K562 (cell line): ENCODE results near the gene LAP3. TPM values are rescaled to one million over a fixed set of nuclear protein-coding genes. Genes with fewer than 3 reads are reported as not detected.

ENCODE experiments used
- ATAC-seq: fragments of 200-7000 bp; cut with Tn5 transposase; 3 replicates; pipeline ENCODE4 v1.9.1; 2020; ENCODE audit warnings: moderate library complexity
- BruUV-seq: library from RNA; stranded (reverse); fragments of 400-500 nt; replicated peaks from 2 replicates; lab custom pipeline; 2021; lab: Mats Ljungman, UMichigan
- CTCF ChIA-PET: fragments of 300-600 bp; formaldehyde crosslinking; extraction: SDS; loops from one replicate; lab custom pipeline; 2021; ENCODE audit warnings: low intra/inter-chr PET ratio; lab: Yijun Ruan, JAX
- POLR2A ChIA-PET: fragments of 300-600, 350-650 bp; sonication (Branson Sonifier 250); formaldehyde crosslinking; extraction: SDS; loops from one replicate; lab custom pipeline; 2021; ENCODE audit warnings: antibody characterized with exemption, inconsistent platforms; lab: Yijun Ruan, JAX
- DNase-seq, 4 experiments: peaks; one replicate each; pipeline versions ENCODE4 v3.0.0 to v3.0.0-alpha.2; 2011 to 2018; ENCODE audit warnings: low spot score in 3 of 4, mixed read lengths in 3 of 4; ENCODE audit errors: extremely low read depth in 1 of 4
- FAIRE-seq: peaks from 2 replicates; lab custom pipeline; 2011; peaks lifted over from hg19 to GRCh38; lab: Jason Lieb, UNC
- H2AFZ ChIP-seq: 2 replicates; pipeline ENCODE4 v1.6.0; 2011; ENCODE audit warnings: low read depth, low read length, control low read depth, inconsistent platforms
- H3K27ac ChIP-seq: fragments of 200-600 bp; 3 replicates; pipeline ENCODE4 v1.8.0; 2011; ENCODE audit warnings: low read depth, mild to moderate bottlenecking, control low read depth, inconsistent platforms, low read length, moderate library complexity, mixed read lengths; ENCODE audit errors: extremely low read depth
- H3K27me3 ChIP-seq, 2 experiments: fragments of 300-600 bp in 1 of 2; 2 replicates in 1 of 2; 3 replicates in 1 of 2; pipeline versions ENCODE4 v1.6.0 to v1.8.0; 2011; ENCODE audit warnings: inconsistent platforms in 2 of 2, low read length in 2 of 2, mild to moderate bottlenecking in 1 of 2, mixed read lengths in 1 of 2, moderate library complexity in 1 of 2; ENCODE audit not compliant: control insufficient read depth in 2 of 2, insufficient read depth in 2 of 2
- H3K36me3 ChIP-seq: fragments of 300-600 bp; 3 replicates; pipeline ENCODE4 v1.8.0; 2011; ENCODE audit warnings: mild to moderate bottlenecking, low read length, inconsistent platforms; ENCODE audit not compliant: control insufficient read depth, insufficient read depth
- H3K4me1 ChIP-seq, 2 experiments: fragments of 200-600 bp in 1 of 2; replicated peaks in 1 of 2; 2 replicates in 1 of 2; 3 replicates in 1 of 2; pipeline versions ENCODE4 v1.5.1 to v1.8.0; 2011; ENCODE audit warnings: inconsistent platforms in 2 of 2, low read length in 2 of 2, mild to moderate bottlenecking in 1 of 2, mixed read lengths in 1 of 2, moderate library complexity in 1 of 2; ENCODE audit not compliant: control insufficient read depth in 2 of 2, insufficient read depth in 2 of 2
- H3K4me2 ChIP-seq: 2 replicates; pipeline ENCODE4 v1.6.1; 2011; ENCODE audit warnings: low read length, control low read depth, inconsistent platforms, mixed read lengths; ENCODE audit not compliant: insufficient read depth
- H3K4me3 ChIP-seq: fragments of 200-600 bp; sonication (generic), shearing (Covaris generic); 2 replicates; pipeline ENCODE4 v1.5.1; 2016; ENCODE audit warnings: control low read depth, inconsistent platforms
- H3K79me2 ChIP-seq: fragments of 200-600 bp; 3 replicates; pipeline ENCODE4 v1.8.0; 2011; ENCODE audit warnings: low read length, inconsistent platforms; ENCODE audit not compliant: control insufficient read depth, insufficient read depth
- H3K9ac ChIP-seq, 2 experiments: 2 replicates each; pipeline versions ENCODE4 v1.6.0 to v1.6.1; 2011; ENCODE audit warnings: low read depth in 2 of 2, low read length in 2 of 2, control low read depth in 1 of 2, inconsistent platforms in 1 of 2, mild to moderate bottlenecking in 1 of 2, mixed read lengths in 1 of 2; ENCODE audit not compliant: insufficient read depth in 1 of 2
- H3K9me1 ChIP-seq: one replicate; pipeline ENCODE4 v1.6.0; 2011; ENCODE audit warnings: inconsistent platforms, mild to moderate bottlenecking, low read length, moderate library complexity; ENCODE audit not compliant: control insufficient read depth, insufficient read depth
- H3K9me3 ChIP-seq: replicated peaks from 2 replicates; pipeline ENCODE4 v1.5.1; 2011; ENCODE audit warnings: low read depth, low read length, inconsistent platforms; ENCODE audit not compliant: control insufficient read depth, insufficient read depth
- H4K20me1 ChIP-seq: replicated peaks from 2 replicates; pipeline ENCODE4 v1.6.1; 2011; ENCODE audit warnings: low read length, inconsistent platforms, mixed read lengths; ENCODE audit not compliant: control insufficient read depth, insufficient read depth
- CBFA2T3 ChIP-seq: fragments of 450-650 bp; IDR thresholded peaks from 2 replicates; pipeline ENCODE4 v1.6.1; 2017
- E2F6 ChIP-seq, 2 experiments: IDR thresholded peaks; 2 replicates each; pipeline ENCODE4 v1.6.1; 2011; ENCODE audit warnings: borderline replicate concordance in 1 of 2, control low read depth in 1 of 2, low read depth in 1 of 2, low read length in 1 of 2, mild to moderate bottlenecking in 1 of 2, mixed read lengths in 1 of 2, moderate library complexity in 1 of 2; ENCODE audit not compliant: insufficient read depth in 1 of 2, insufficient read length in 1 of 2, poor library complexity in 1 of 2, severe bottlenecking in 1 of 2; ENCODE audit errors: extremely low read depth in 1 of 2
- EGR1 ChIP-seq: fragments of 450-650 bp; conservative IDR thresholded peaks from 2 replicates; pipeline ENCODE4 v1.6.1; 2017; ENCODE audit warnings: mild to moderate bottlenecking
- JUND ChIP-seq, 2 experiments: IDR thresholded peaks; 2 replicates in 1 of 2; 3 replicates in 1 of 2; pipeline ENCODE4 v1.6.1; 2011; ENCODE audit warnings: borderline replicate concordance in 2 of 2, low read depth in 2 of 2, low read length in 2 of 2, improper control_type of control experiment in 1 of 2, missing biosample characterization in 1 of 2, missing genetic modification characterization in 1 of 2, missing genetic modification reagents in 1 of 2
- TAF15 ChIP-seq: fragments of 200-400 bp; formaldehyde crosslinking; IDR thresholded peaks from 2 replicates; pipeline ENCODE4 v1.6.1; 2017; ENCODE audit warnings: mild to moderate bottlenecking, low read depth, low read length, moderate library complexity
- ZNF212 ChIP-seq: fragments of 450-650 bp; formaldehyde crosslinking; IDR thresholded peaks from 2 replicates; pipeline ENCODE4 v1.4.0; 2020; ENCODE audit warnings: mild to moderate bottlenecking
- WGBS: fragments of 100-300 bp; shearing (Covaris generic); methylation state at CpG from one replicate; pipeline ENCODE4 v1.1.6; 2016; ENCODE audit warnings: low coverage, mixed read lengths; ENCODE audit not compliant: insufficient coverage; ENCODE audit errors: missing lambda C conversion rate; 5-methylcytosine and 5-hydroxymethylcytosine counted together
- in situ Hi-C: fragments of 300-500 bp; cut with MboI; formaldehyde crosslinking; loops from 4 replicates; pipeline ENCODE4 v1.15.0; 2018; ENCODE audit warnings: inconsistent platforms, mixed read lengths
- intact Hi-C: fragments of 100-400 bp; cut with micrococcal nuclease; formaldehyde crosslinking; loops from 2 replicates; pipeline ENCODE4 v1.14.2; 2022
- polyA plus RNA-seq, 8 experiments: library from polyadenylated mRNA; depleted of rRNA in 4 of 8; stranded (reverse) in 5 of 8; unstranded in 3 of 8; fragments of >200 nt; fragmentation: Nextera tagmentation in 2 of 8; fragmentation: Illumina TruSeq in 1 of 8; extraction: Ambion mirVana in 2 of 8; extraction: Trizol in 1 of 8; gene quantifications; 2 replicates each; pipeline versions ENCODE4 v1.2.1 to v1.2.3, GENCODE V29; 2011 to 2014; ENCODE audit warnings: inconsistent platforms in 1 of 8, missing spikeins in 1 of 8
- total RNA-seq, 7 experiments: library from RNA; depleted of rRNA in 6 of 7; stranded (reverse); fragments of >200 nt in 6 of 7; fragmentation: Illumina TruSeq in 2 of 7; extraction: Trizol in 2 of 7; gene quantifications; 2 replicates each; pipeline versions ENCODE4 v1.2.1 to v1.2.3, GENCODE V29; 2011 to 2021; ENCODE audit warnings: low replicate concordance in 1 of 7

Gene LAP3
- total and polyA plus RNA-seq, 9 of the 15 experiments (the other 6 are each of a cell fraction or from before 2014, with no cell fraction given), result 82.3 to 170 (median 107) TPM

GRCh38 chr4:17561195-17561909, 15.6 kb upstream of the LAP3 start:
- no peaks in the 10 kb centered on the region for H4K20me1 ChIP-seq
- no peak overlapping the region for H3K27ac ChIP-seq
- no peak overlapping the region for H3K4me3 ChIP-seq
- ChIA-PET CTCF (no interaction called here), POLR2A (no interaction called here)
- H2AFZ ChIP-seq, result no peak overlapping the region
- no TSS peak for BruUV-seq
- H3K4me2 ChIP-seq, result no peak overlapping the region
- H3K9me1 ChIP-seq, result no peaks in the 10 kb centered on the region
- H3K9ac ChIP-seq, result no peak overlapping the region
- 2% methylated on average over 8 of the region's 8 CpGs for WGBS
- FAIRE-seq (peak; percentile 66), ATAC-seq (no peak), DNase-seq (peak in 1 of 4 experiments; percentile 49)
- no peaks in the 10 kb centered on the region; the same call in 1 of the 2 replicates for H3K9me3 ChIP-seq
- TF ChIP-seq E2F6 (IDR thresholded peaks at IDR 0.05; ENCODE audit: borderline replicate concordance in 1 of 2, extremely low read depth in 1 of 2, insufficient read depth in 1 of 2, insufficient read length in 1 of 2, low read depth in 1 of 2, low read length in 1 of 2, poor library complexity in 1 of 2, severe bottlenecking in 1 of 2) (no peak), EGR1 (peak; percentile 81), CBFA2T3 (peak; percentile 59), ZNF212 (CRISPR knock-in tag) (no peak), TAF15 (no peak), JUND (IDR thresholded peaks at IDR 0.05; ENCODE audit: borderline replicate concordance, low read depth, low read length) (peak; percentile 32; the same call in 1 of the 2 replicates), JUND (tag; IDR thresholded peaks at IDR 0.05; ENCODE audit: borderline replicate concordance, low read depth, low read length) (no peak)
- H3K79me2 ChIP-seq, result no peaks in the 10 kb centered on the region
- intact Hi-C loops, result no loop called here
- in situ Hi-C loops, result loop anchor here (10.0 kb wide), 1 partner anchor 243 kb away; no protein-coding TSS in a partner anchor
- H3K4me1 ChIP-seq, result peaks cover 0 to 2% of the 10 kb centered on the region in 2 experiments; a peak in 1 of 5 replicates
- H3K36me3 ChIP-seq, result no peaks in the 10 kb centered on the region
- H3K27me3 ChIP-seq, result peaks cover 16 to 38% of the 10 kb centered on the region in 2 experiments; a peak in 4 of 5 replicates
